HepG2 (cell line): Measurements from ENCODE around the gene CAPN12. TPM values are rescaled to one million over a fixed set of nuclear protein-coding genes. Genes with fewer than 3 reads are reported as not detected.

Experiments used
- HDAC1 ChIP-seq: sonication (generic); formaldehyde crosslinking; IDR thresholded peaks from 2 replicates; pipeline ENCODE4 v1.5.1; 2020; ENCODE audit warnings: mild to moderate bottlenecking, missing genetic modification reagents
- SP1 ChIP-seq, 2 experiments: fragments of 450-650 bp in 1 of 2; sonication (generic) in 1 of 2; formaldehyde crosslinking in 1 of 2; IDR thresholded peaks; 2 replicates each; pipeline versions ENCODE4 v1.4.0 to v1.6.1; 2016 to 2020; ENCODE audit warnings: missing genetic modification reagents in 1 of 2
- TEAD3 ChIP-seq: optimal IDR thresholded peaks from 2 replicates; pipeline ENCODE3; 2016; ENCODE audit warnings: borderline replicate concordance
- ZNF143 ChIP-seq: sonication (generic); formaldehyde crosslinking; IDR thresholded peaks from 2 replicates; pipeline ENCODE4 v1.4.0; 2020; ENCODE audit warnings: missing genetic modification reagents
- ZNF331 ChIP-seq: sonication (generic); formaldehyde crosslinking; IDR thresholded peaks from 2 replicates; pipeline ENCODE4 v1.4.0; 2020; ENCODE audit warnings: missing genetic modification reagents
- ZNF558 ChIP-seq: sonication (generic); formaldehyde crosslinking; IDR thresholded peaks from 2 replicates; pipeline ENCODE4 v1.9.0; 2022; ENCODE audit warnings: mild to moderate bottlenecking, missing genetic modification reagents, borderline replicate concordance
- polyA plus RNA-seq, 8 experiments: library from polyadenylated mRNA; depleted of rRNA in 3 of 8; stranded (reverse) in 7 of 8; unstranded in 1 of 8; fragments of >200 nt; fragmentation: Illumina TruSeq in 4 of 8; extraction: Trizol in 4 of 8; gene quantifications; 2 replicates each; pipeline versions ENCODE4 v1.2.1 to v1.2.3, GENCODE V29; 2011 to 2016; ENCODE audit warnings: low read depth in 4 of 8, missing spikeins in 1 of 8, mixed read lengths in 1 of 8; ENCODE audit not compliant: insufficient read depth in 1 of 8
- total RNA-seq, 5 experiments: library from RNA; depleted of rRNA; stranded (reverse); fragments of >200 nt; fragmentation: Illumina TruSeq; extraction: Trizol; gene quantifications; 2 replicates each; pipeline ENCODE4 v1.2.3, GENCODE V29; 2016; ENCODE audit warnings: low read depth in 1 of 5
- TF ChIP-seq, protein P1 (sequence below), 2 experiments: sonication (generic) in 1 of 2; formaldehyde crosslinking in 1 of 2; IDR thresholded peaks; 2 replicates each; pipeline versions ENCODE4 v1.4.0 to v1.6.1; 2018 to 2020; ENCODE audit warnings: missing genetic modification reagents in 2 of 2, borderline replicate concordance in 1 of 2, low read depth in 1 of 2, mild to moderate bottlenecking in 1 of 2, missing biosample characterization in 1 of 2
- TF ChIP-seq, protein P2 (sequence below): sonication (generic); formaldehyde crosslinking; IDR thresholded peaks from 2 replicates; pipeline ENCODE4 v1.4.0; 2020; ENCODE audit warnings: missing genetic modification reagents, borderline replicate concordance
- TF ChIP-seq, protein P3 (sequence below): sonication (generic); formaldehyde crosslinking; IDR thresholded peaks from 2 replicates; pipeline ENCODE4 v1.5.0; 2020; ENCODE audit warnings: missing genetic modification reagents
- TF ChIP-seq, protein P4 (sequence below), 2 experiments: sonication (generic) in 1 of 2; formaldehyde crosslinking in 1 of 2; IDR thresholded peaks; 2 replicates each; pipeline versions ENCODE4 v1.6.1 to v1.9.0; 2014 to 2022; ENCODE audit warnings: antibody characterized with exemption in 1 of 2, borderline replicate concordance in 1 of 2, inconsistent platforms in 1 of 2, low read depth in 1 of 2, missing genetic modification reagents in 1 of 2
- TF ChIP-seq, protein P5 (sequence below): sonication (generic); formaldehyde crosslinking; IDR thresholded peaks from 2 replicates; pipeline ENCODE4 v1.8.1; 2023; ENCODE audit warnings: missing genetic modification reagents, inconsistent platforms, borderline replicate concordance

CAPN12 gene
- total and polyA plus RNA-seq, 2 of the 13 experiments (the other 11 are each of a cell fraction or from before 2014, with no cell fraction given) = 1.6 to 13.6 TPM

DNA sequence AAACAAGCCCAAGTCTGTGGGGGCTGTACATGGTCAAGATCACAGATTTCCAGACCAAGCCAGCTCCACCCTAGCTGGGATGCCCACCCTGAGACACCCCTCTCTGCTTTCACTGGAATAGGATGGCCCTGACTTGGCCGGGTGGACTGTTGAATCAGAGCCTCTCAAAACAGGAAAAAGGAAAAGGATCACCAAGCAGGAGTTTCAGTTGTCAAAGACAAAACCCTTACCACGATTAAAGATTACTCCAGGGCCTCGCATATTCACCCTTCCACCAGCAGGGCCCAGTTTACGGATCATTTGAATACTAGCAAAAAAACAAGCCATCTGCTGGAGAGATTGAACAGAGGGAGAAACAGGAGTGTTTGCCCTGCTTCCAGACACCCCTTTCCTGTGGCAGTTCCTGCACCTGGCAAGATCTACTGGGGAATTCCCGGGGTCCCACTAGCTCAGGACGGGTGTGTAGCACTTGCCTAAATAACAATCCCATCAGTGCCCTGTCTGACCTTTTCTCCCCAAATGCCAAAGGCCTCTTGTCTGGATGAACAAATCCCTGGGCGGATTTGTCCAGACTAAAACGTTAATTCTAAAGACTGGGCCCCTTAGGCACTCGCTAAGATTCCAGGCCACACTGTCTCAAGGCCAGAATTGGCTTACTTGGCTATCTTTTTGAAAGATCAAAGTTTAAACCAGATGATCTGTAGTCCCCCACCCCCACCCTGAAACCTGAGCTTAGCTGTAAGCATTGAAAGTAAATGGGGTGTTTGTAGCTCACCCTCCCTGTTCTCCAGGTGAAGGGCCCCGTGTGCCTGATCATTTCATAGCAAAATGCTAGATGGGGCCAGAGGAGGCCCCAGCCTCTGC lies 58.4 kb downstream of the CAPN12 start (continued):
- no peak for TF ChIP-seq SP1 (IDR thresholded peaks at IDR 0.05)
- TF ChIP-seq SP1 (CRISPR knock-in tag; IDR thresholded peaks at IDR 0.05) = no peak
- TF ChIP-seq, protein P1, sequence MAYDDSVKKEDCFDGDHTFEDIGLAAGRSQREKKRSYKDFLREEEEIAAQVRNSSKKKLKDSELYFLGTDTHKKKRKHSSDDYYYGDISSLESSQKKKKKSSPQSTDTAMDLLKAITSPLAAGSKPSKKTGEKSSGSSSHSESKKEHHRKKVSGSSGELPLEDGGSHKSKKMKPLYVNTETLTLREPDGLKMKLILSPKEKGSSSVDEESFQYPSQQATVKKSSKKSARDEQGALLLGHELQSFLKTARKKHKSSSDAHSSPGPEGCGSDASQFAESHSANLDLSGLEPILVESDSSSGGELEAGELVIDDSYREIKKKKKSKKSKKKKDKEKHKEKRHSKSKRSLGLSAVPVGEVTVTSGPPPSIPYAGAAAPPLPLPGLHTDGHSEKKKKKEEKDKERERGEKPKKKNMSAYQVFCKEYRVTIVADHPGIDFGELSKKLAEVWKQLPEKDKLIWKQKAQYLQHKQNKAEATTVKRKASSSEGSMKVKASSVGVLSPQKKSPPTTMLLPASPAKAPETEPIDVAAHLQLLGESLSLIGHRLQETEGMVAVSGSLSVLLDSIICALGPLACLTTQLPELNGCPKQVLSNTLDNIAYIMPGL (CRISPR knock-in tag; IDR thresholded peaks at IDR 0.05; ENCODE audit: borderline replicate concordance in 1 of 2, low read depth in 1 of 2) = 0 out of 4 replicates have a peak, but pooled peaks of 1 of the 2 experiments have one; percentile 27
- TF ChIP-seq, protein P2, sequence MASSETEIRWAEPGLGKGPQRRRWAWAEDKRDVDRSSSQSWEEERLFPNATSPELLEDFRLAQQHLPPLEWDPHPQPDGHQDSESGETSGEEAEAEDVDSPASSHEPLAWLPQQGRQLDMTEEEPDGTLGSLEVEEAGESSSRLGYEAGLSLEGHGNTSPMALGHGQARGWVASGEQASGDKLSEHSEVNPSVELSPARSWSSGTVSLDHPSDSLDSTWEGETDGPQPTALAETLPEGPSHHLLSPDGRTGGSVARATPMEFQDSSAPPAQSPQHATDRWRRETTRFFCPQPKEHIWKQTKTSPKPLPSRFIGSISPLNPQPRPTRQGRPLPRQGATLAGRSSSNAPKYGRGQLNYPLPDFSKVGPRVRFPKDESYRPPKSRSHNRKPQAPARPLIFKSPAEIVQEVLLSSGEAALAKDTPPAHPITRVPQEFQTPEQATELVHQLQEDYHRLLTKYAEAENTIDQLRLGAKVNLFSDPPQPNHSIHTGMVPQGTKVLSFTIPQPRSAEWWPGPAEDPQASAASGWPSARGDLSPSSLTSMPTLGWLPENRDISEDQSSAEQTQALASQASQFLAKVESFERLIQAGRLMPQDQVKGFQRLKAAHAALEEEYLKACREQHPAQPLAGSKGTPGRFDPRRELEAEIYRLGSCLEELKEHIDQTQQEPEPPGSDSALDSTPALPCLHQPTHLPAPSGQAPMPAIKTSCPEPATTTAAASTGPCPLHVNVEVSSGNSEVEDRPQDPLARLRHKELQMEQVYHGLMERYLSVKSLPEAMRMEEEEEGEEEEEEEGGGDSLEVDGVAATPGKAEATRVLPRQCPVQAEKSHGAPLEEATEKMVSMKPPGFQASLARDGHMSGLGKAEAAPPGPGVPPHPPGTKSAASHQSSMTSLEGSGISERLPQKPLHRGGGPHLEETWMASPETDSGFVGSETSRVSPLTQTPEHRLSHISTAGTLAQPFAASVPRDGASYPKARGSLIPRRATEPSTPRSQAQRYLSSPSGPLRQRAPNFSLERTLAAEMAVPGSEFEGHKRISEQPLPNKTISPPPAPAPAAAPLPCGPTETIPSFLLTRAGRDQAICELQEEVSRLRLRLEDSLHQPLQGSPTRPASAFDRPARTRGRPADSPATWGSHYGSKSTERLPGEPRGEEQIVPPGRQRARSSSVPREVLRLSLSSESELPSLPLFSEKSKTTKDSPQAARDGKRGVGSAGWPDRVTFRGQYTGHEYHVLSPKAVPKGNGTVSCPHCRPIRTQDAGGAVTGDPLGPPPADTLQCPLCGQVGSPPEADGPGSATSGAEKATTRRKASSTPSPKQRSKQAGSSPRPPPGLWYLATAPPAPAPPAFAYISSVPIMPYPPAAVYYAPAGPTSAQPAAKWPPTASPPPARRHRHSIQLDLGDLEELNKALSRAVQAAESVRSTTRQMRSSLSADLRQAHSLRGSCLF (CRISPR knock-in tag) = no peak
- TF ChIP-seq, protein P3, sequence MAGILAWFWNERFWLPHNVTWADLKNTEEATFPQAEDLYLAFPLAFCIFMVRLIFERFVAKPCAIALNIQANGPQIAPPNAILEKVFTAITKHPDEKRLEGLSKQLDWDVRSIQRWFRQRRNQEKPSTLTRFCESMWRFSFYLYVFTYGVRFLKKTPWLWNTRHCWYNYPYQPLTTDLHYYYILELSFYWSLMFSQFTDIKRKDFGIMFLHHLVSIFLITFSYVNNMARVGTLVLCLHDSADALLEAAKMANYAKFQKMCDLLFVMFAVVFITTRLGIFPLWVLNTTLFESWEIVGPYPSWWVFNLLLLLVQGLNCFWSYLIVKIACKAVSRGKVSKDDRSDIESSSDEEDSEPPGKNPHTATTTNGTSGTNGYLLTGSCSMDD = no peak
- TF ChIP-seq ZNF558 (CRISPR knock-in tag) = no peak
- TF ChIP-seq, protein P4, sequence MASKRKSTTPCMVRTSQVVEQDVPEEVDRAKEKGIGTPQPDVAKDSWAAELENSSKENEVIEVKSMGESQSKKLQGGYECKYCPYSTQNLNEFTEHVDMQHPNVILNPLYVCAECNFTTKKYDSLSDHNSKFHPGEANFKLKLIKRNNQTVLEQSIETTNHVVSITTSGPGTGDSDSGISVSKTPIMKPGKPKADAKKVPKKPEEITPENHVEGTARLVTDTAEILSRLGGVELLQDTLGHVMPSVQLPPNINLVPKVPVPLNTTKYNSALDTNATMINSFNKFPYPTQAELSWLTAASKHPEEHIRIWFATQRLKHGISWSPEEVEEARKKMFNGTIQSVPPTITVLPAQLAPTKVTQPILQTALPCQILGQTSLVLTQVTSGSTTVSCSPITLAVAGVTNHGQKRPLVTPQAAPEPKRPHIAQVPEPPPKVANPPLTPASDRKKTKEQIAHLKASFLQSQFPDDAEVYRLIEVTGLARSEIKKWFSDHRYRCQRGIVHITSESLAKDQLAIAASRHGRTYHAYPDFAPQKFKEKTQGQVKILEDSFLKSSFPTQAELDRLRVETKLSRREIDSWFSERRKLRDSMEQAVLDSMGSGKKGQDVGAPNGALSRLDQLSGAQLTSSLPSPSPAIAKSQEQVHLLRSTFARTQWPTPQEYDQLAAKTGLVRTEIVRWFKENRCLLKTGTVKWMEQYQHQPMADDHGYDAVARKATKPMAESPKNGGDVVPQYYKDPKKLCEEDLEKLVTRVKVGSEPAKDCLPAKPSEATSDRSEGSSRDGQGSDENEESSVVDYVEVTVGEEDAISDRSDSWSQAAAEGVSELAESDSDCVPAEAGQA (IDR thresholded peaks at IDR 0.05; ENCODE audit: low read depth) = 0 out of 2 replicates have a peak, but pooled peaks have one; percentile 10
- TF ChIP-seq, protein P4 (CRISPR knock-in tag; IDR thresholded peaks at IDR 0.05; ENCODE audit: borderline replicate concordance) = no peak
- TF ChIP-seq, protein P5, sequence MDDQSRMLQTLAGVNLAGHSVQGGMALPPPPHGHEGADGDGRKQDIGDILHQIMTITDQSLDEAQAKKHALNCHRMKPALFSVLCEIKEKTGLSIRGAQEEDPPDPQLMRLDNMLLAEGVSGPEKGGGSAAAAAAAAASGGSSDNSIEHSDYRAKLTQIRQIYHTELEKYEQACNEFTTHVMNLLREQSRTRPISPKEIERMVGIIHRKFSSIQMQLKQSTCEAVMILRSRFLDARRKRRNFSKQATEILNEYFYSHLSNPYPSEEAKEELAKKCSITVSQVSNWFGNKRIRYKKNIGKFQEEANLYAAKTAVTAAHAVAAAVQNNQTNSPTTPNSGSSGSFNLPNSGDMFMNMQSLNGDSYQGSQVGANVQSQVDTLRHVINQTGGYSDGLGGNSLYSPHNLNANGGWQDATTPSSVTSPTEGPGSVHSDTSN = no peak
- TF ChIP-seq TEAD3 (CRISPR knock-in tag) = peak; percentile 44
- TF ChIP-seq ZNF143 = no peak
- no peak for TF ChIP-seq ZNF331 (CRISPR knock-in tag)
- TF ChIP-seq HDAC1 (CRISPR knock-in tag) = peak; percentile 27; the same call in 1 of the 2 replicates
